HG02884 (cell line): ENCODE results near the gene TOE1.

ENCODE experiments used
- ATAC-seq: cut with Tn5 transposase; IDR thresholded peaks from one replicate; pipeline ENCODE4 v1.9.1; 2021; ENCODE audit warnings: mild to moderate bottlenecking, moderate library complexity; ENCODE audit not compliant: unreplicated experiment

The TOE1 gene

DNA sequence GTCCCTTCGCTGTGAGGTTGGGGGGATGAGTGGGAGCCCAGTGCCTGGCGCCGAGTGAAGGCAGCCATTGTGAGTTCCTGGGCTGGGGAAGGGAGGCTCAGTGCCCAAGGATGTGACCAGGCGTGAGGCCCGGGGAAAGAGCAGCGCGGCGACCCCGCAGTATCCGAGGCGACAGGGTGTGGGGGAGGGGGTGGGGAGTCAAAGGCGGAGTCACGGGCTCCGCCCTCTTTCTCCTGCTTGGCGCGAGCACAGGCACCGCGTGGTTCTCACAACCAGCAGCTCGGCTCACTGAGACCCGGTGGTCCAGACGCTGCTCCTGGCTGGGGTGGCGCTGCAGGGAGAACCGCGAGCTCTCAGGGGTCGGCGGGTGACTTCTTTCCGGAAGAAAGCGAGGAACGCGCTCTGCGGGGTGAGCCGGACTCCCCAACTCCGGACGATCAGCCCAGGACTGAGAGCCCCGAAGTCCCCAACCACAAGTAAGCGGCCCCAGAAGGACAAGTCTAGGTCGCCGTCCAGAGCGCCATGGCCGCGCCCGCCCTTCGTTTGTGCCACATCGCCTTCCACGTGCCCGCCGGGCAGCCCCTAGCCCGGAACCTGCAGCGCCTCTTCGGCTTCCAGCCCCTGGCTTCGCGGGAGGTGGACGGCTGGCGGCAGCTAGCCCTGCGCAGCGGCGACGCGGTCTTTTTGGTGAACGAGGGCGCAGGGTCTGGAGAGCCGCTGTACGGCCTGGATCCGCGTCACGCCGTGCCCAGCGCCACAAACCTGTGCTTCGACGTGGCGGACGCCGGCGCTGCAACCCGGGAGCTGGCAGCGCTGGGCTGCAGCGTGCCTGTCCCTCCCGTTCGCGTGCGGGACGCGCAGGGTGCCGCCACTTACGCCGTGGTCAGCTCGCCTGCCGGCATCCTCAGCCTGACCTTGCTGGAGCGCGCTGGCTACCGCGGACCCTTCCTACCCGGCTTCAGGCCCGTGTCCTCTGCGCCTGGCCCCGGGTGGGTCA, 13.0 kb upstream of the TOE1 start, which contains the start of gene HPDL:
Gene HPDL, plus strand, starts transcription at position 269 of the 997 bp plus-strand sequence. Its CDS starts 254 bp downstream, at position 523.
- no peak for ATAC-seq

- no peak for ATAC-seq
These were observed 12.1 kb upstream of the TOE1 start for GRCh38 chr1:45327644-45328515.

GRCh38 chr1:45328680-45329079, 11.3 kb upstream of the TOE1 start:
- ATAC-seq = no peak

GRCh38 chr1:45329445-45329844, 10.5 kb upstream of the TOE1 start:
- no peak for ATAC-seq

GRCh38 chr1:45331436-45332345, 8.3 kb upstream of the TOE1 start:
- ATAC-seq = no peak

GRCh38 chr1:45332346-45332720, 7.6 kb upstream of the TOE1 start:
- ATAC-seq = no peak

DNA sequence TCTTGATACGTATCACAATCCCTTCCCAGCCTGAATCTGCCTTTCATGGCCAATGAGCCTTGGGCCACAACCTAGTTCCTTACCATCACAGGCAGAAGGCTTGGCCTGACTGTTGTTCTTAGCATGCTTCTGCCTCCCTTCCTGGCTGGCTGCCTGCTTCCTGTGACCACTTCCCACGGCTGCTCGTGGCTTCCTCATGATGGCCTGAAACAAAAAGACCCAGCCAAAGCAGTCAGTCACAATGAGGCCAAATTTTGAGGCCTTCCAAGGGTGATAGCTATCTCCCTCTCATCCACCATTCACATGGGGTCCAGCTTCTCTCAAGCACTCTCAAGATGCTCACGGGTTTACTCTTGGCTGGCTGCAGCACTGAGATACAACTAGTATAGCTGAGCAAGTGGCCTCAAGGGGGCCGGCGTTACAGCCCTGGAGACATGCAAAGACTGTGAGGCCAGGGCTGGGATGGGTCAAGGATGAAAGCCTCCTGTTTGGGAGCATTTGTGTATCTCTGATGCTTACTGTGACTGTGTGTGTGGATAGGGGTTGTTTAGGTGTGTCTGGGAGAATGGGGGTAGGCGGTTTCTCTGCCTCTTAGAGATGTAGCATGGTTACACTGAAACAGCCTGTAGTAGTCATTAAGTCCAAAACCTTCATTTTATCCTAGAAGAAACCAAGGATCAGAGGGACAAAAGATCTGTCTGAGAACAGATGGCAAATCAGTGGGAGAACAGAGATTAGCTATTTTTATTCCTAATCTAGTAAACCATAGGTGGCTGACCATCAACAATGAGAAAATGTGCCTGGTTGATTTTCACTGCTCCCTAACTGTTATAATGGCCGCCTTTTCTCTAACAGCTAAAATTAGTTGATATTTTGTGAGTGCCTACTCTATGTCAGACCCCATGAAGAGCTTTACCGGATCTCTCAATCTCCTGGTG, 5.4 kb upstream of the TOE1 start:
- ATAC-seq = no peak

DNA sequence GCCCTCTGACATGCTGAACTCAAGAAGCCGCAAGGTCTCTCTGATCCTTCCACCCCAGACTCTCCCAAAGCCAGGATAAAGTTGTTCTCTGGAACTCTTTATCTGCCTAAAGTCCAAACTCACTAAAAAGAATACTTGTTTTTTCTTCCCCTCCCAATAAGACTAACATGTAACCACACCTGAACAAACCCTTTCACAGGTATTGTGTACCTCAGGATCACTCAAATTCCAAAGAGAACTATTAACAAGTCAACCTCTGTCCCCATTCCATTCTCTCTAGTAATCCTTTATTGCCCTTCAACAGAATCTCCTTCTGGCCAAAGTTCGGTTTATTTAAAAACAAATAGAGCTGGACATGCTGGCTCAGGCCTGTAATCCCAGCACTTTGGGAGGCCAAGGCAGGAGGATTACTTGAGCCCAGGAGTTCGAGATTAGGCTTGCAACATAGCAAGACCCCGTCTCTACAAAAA, 4.1 kb upstream of the TOE1 start:
- ATAC-seq = no peak

GRCh38 chr1:45337630-45338325, 2.2 kb upstream of the TOE1 start:
- no peak for ATAC-seq

GRCh38 chr1:45340816-45341466, 971 bp downstream of the TOE1 start:
- ATAC-seq = no peak

- ATAC-seq = no peak
These were observed 4.5 kb downstream of the TOE1 start for GRCh38 chr1:45344499-45344898.

DNA sequence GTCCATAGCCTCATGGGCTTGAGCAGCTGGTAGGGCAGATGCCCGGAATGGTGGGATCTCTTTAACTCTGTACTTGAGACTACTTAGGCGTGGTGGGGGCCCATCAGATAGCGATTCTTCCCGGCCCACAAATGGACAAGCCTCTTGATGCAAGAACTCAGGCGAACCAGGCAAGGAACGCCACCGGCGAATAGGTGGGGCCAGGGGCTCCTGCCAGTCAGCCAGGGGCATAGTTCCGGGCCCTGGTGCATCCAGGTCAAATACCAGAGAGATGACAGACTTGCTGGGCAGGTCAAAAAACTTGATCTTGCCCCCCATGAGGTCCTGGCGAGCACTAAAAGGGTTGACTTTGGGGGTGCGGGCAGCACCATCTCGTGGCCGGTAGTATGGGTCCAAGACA, 5.0 kb downstream of the TOE1 start:
- no peak for ATAC-seq

GRCh38 chr1:45346473-45346872, 6.5 kb downstream of the TOE1 start:
- no peak for ATAC-seq

DNA sequence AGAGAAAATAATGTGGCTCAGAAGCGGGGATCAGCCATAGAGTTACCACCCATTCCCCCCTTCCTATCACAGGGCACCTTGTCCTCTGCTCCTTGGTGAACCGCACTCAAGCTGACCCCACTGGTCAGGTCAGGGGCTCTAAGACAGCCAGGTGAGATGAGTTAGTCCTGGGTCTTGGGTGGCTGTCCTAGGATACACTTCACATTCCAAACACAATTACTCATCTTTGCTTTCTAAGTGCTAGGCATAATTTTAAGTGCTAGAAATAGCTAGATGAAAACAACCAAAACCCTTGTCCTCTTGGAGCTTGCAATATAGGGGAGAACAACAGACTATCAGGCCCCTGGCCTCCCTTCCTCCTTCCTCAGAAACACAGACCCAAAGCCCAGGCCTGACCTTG, 8.1 kb downstream of the TOE1 start:
- ATAC-seq = no peak

DNA sequence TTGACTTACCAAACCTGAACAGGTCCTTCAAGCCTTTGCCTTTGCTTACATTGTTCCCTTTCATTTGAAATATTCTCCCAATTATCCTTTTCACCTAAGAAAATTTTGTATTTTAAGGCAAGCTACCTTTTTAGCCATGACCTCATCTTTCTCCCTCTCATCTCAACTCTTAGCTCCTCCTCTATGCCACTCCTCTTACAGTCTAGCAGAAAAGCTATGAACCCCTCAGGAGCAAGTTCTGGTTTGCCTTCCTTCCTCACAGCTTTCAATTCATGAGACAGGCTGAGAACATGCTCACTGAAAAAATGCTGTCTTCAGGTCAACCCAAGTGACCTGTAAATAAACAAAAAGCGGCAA, 8.6 kb downstream of the TOE1 start:
- no peak for ATAC-seq

DNA sequence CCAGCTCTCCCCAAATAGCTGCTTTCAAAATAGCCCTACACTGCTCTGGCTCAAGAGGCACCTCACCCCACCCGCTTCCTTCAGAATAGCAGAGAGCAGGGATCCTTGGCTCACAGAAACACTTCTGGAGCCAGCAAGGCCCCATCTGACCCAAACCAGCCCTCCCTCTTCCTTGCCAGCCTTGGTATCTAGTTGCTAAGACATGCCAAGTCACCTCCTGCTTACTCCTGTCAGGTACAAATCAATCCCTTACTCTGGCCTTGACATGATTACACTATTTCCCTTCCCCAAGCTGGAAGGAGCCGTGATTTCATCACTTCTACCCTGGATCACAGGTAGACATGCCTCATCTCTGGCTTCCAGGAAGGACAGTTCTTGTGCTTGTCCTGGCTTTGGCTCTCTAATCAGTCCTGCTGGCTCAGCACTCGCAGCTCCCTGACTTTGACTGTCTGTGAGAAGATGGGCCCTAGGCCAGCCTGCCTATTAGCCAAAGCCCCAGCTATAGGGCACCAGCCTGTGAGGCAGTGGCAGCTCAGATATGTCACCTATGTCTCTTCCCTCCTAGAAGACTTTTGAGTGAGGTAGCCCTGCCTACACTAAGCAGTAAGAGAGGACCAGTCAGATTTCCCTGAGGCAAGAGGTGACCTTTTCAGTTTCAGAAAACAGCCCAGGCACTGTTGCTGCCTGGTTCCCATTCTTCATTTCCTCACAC, 9.2 kb downstream of the TOE1 start:
- ATAC-seq = no peak

DNA sequence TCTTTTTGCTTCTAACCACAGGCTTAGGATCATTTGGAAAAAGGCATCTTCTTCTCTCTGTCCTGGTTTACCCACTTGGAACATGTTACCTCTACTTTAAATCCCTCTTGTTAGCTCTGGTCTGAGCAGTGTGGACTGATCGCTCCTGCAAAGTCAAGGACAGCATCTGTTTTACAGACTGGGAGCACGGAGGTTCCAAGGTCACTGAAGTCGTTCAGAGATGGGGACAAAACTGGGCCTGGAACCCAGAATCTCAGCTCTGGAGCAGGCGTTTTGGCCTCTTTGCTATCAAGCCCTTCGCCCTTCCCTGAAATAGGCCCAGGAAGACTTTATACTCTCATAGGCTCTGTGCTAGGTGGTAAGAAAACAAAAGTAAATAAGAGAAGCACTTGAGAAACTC, 11.5 kb downstream of the TOE1 start:
- no peak for ATAC-seq

GRCh38 chr1:45353685-45354084, 13.7 kb downstream of the TOE1 start:
- ATAC-seq = no peak
